ENCODE data around the gene RAB40B.

The RAB40B gene

GRCh38 chr17:82611140-82612058 is 87.1 kb downstream of the RAB40B start:
- no peak overlapping the region for H3K9ac ChIP-seq (ENCODE audit: low read length in 2 of 2)
- no peak overlapping the region for H3K4me3 ChIP-seq (ENCODE audit: low read length in 2 of 2)
- no peak overlapping the region for H3K27ac ChIP-seq (ENCODE audit: low read length)
- no peaks in the 10 kb centered on the region for H3K9me3 ChIP-seq (ENCODE audit: control insufficient read depth in 2 of 2, low read length in 2 of 2)
- H3K27me3 ChIP-seq (ENCODE audit: control insufficient read depth in 1 of 2, insufficient read depth in 2 of 2, low read length in 2 of 2) = no peaks in the 10 kb centered on the region
- H3K36me3 ChIP-seq (ENCODE audit: control insufficient read depth in 2 of 2, insufficient read depth in 2 of 2, low read length in 2 of 2) = peaks cover 21 to 28% of the 10 kb centered on the region in 2 donors
- no peaks in the 10 kb centered on the region for H3K4me1 ChIP-seq (ENCODE audit: control insufficient read depth, insufficient read depth, low read length)

GRCh38 chr17:82609655-82610054 is 88.8 kb downstream of the RAB40B start:
- Histone ChIP-seq H3K27me3 (ENCODE audit: control insufficient read depth in 1 of 2, insufficient read depth in 2 of 2, low read length in 2 of 2) (no peaks in the 10 kb centered on the region), H3K9me3 (ENCODE audit: control insufficient read depth in 2 of 2, low read length in 2 of 2) (no peaks in the 10 kb centered on the region), H3K4me3 (ENCODE audit: low read length in 2 of 2) (no peak overlapping the region), H3K9ac (ENCODE audit: low read length in 2 of 2) (no peak overlapping the region), H3K27ac (ENCODE audit: low read length) (no peak overlapping the region), H3K36me3 (ENCODE audit: control insufficient read depth in 2 of 2, insufficient read depth in 2 of 2, low read length in 2 of 2) (peaks cover 4 to 18% of the 10 kb centered on the region in 2 donors), H3K4me1 (ENCODE audit: control insufficient read depth, insufficient read depth, low read length) (no peaks in the 10 kb centered on the region)

GRCh38 chr17:82608816-82609215 is 89.7 kb downstream of the RAB40B start:
- H3K27me3 ChIP-seq (ENCODE audit: control insufficient read depth in 1 of 2, insufficient read depth in 2 of 2, low read length in 2 of 2) = no peaks in the 10 kb centered on the region
- no peak overlapping the region for H3K4me3 ChIP-seq (ENCODE audit: low read length in 2 of 2)
- no peak overlapping the region for H3K9ac ChIP-seq (ENCODE audit: low read length in 2 of 2)
- no peaks in the 10 kb centered on the region for H3K4me1 ChIP-seq (ENCODE audit: control insufficient read depth, insufficient read depth, low read length)
- H3K27ac ChIP-seq (ENCODE audit: low read length) = no peak overlapping the region
- no peaks in the 10 kb centered on the region for H3K9me3 ChIP-seq (ENCODE audit: control insufficient read depth in 2 of 2, low read length in 2 of 2)
- peaks cover 8 to 22% of the 10 kb centered on the region in 2 donors for H3K36me3 ChIP-seq (ENCODE audit: control insufficient read depth in 2 of 2, insufficient read depth in 2 of 2, low read length in 2 of 2)

- H3K36me3 ChIP-seq (ENCODE audit: control insufficient read depth in 2 of 2, insufficient read depth in 2 of 2, low read length in 2 of 2) = peaks cover 30 to 37% of the 10 kb centered on the region in 2 donors
- no peak overlapping the region for H3K9ac ChIP-seq (ENCODE audit: low read length in 2 of 2)
- no peak overlapping the region for H3K4me3 ChIP-seq (ENCODE audit: low read length in 2 of 2)
- no peaks in the 10 kb centered on the region for H3K27me3 ChIP-seq (ENCODE audit: control insufficient read depth in 1 of 2, insufficient read depth in 2 of 2, low read length in 2 of 2)
- no peaks in the 10 kb centered on the region for H3K9me3 ChIP-seq (ENCODE audit: control insufficient read depth in 2 of 2, low read length in 2 of 2)
- H3K4me1 ChIP-seq (ENCODE audit: control insufficient read depth, insufficient read depth, low read length) = no peaks in the 10 kb centered on the region
- H3K27ac ChIP-seq (ENCODE audit: low read length) = no peak overlapping the region
These were observed 92.4 kb downstream of the RAB40B start for GRCh38 chr17:82605939-82606600.
